Body of pancreas (tissue), 4 donors: Measurements from ENCODE around the gene SSRP1. TPM values are rescaled to one million over a fixed set of nuclear protein-coding genes. Genes with fewer than 3 reads are reported as not detected.
"Not testable (repeated sequence)": the region's sequence is repeated elsewhere in the genome, so short reads cannot be mapped to it uniquely, and the experiment has no call there.

Source experiments
- ATAC-seq: fragments of 150-250 bp; one replicate; pipeline ENCODE4 v1.9.1; 2016
- DNase-seq, 4 donors: peaks; one replicate each; pipeline ENCODE4 v3.0.0-alpha.2; 2019
- H3K27ac ChIP-seq, 4 donors: fragments of 200-600 bp; sonication (generic); 1 replicate in 3 of 4; 2 replicates in 1 of 4; pipeline versions ENCODE4 v1.5.1 to v1.6.1; 2016 to 2019; ENCODE audit warnings: mild to moderate bottlenecking in 1 of 4, mixed read lengths in 1 of 4, moderate library complexity in 1 of 4
- H3K27me3 ChIP-seq, 2 donors: fragments of 200-600 bp; sonication (generic); one replicate each; pipeline ENCODE4 v1.6.0; 2016; ENCODE audit warnings: mild to moderate bottlenecking in 1 of 2
- H3K36me3 ChIP-seq, 2 donors: fragments of 200-600 bp; sonication (generic); replicated peaks in 1 of 2; 2 replicates each; pipeline ENCODE4 v1.5.1; 2016; ENCODE audit warnings: low read depth in 2 of 2; ENCODE audit not compliant: insufficient read depth in 1 of 2
- H3K4me1 ChIP-seq: fragments of 200-600 bp; sonication (generic); one replicate; pipeline ENCODE4 v1.6.0; 2016
- H3K4me3 ChIP-seq, 2 donors: fragments of 200-600 bp; sonication (generic); 1 replicate in 1 of 2; 2 replicates in 1 of 2; pipeline ENCODE4 v1.5.1; 2016 to 2019
- H3K9me3 ChIP-seq, 3 donors: fragments of 200-600 bp; sonication (generic); 1 replicate in 2 of 3; 2 replicates in 1 of 3; pipeline ENCODE4 v1.5.1; 2016
- CTCF ChIP-seq, 7 experiments: fragments of 450-650 bp in 4 of 7; fragments of 200-600 bp in 3 of 7; sonication (generic) in 3 of 7; IDR thresholded peaks; one replicate each; pipeline ENCODE4 v1.5.1; 2016 to 2019; ENCODE audit warnings: antibody characterized with exemption in 7 of 7
- POLR2A ChIP-seq, 3 donors: fragments of 450-650 bp; IDR thresholded peaks; one replicate each; pipeline ENCODE4 v1.6.1; 2016; ENCODE audit warnings: antibody characterized with exemption in 3 of 3, mild to moderate bottlenecking in 2 of 3
- WGBS, 2 donors: methylation state at CpG; one replicate each; pipeline ENCODE4 v1.1.5; 2017; 5-methylcytosine and 5-hydroxymethylcytosine counted together
- intact Hi-C: fragments of 100-400 bp; cut with DNase I; formaldehyde crosslinking; loops from one replicate; pipeline ENCODE4 v1.15.1; 2023
- total RNA-seq, 2 donors: library from RNA; depleted of rRNA; stranded (reverse); fragments of >200 nt; gene quantifications; one replicate each; pipeline ENCODE4 v1.1.0, GENCODE V29; 2016

SSRP1 gene
- total RNA-seq, 2 donors from 2014 or later = 44.2 to 51.9 TPM

- Histone ChIP-seq H3K36me3 (no peaks in the 10 kb centered on the region), H3K4me3 (no peak overlapping the region), H3K4me1 (peaks cover 15% of the 10 kb centered on the region), H3K27me3 (no peaks in the 10 kb centered on the region), H3K27ac (peak overlapping the region in 1 of 4 donors; percentile 69), H3K9me3 (no peaks in the 10 kb centered on the region)
- DNase-seq (no peak), ATAC-seq (no peak)
- WGBS, 2 donors = 76 to 83% methylated on average over 9 of the region's 9 CpGs
- intact Hi-C loops = no loop called here
- no peak for TF ChIP-seq POLR2A (IDR thresholded peaks at IDR 0.05)
- TF ChIP-seq CTCF (IDR thresholded peaks at IDR 0.05) = no peak
Measured at GRCh38 chr11:57364851-57365660, 29.4 kb upstream of the SSRP1 start.

- no peaks in the 10 kb centered on the region for H3K36me3 ChIP-seq
- no peak for TF ChIP-seq POLR2A (IDR thresholded peaks at IDR 0.05)
- TF ChIP-seq CTCF (IDR thresholded peaks at IDR 0.05) = no peak
- no peak overlapping the region for H3K4me3 ChIP-seq
- H3K4me1 ChIP-seq = peaks cover 32% of the 10 kb centered on the region
- no peak for DNase-seq
- no peak for ATAC-seq
- intact Hi-C loops = no loop called here
- H3K27me3 ChIP-seq = no peaks in the 10 kb centered on the region
- H3K27ac ChIP-seq = peak overlapping the region; percentile 0 to 69 (median 30)
- WGBS, 2 donors = 50 to 64% methylated on average over 7 of the region's 7 CpGs
- H3K9me3 ChIP-seq = no peaks in the 10 kb centered on the region
Measured at GRCh38 chr11:57363131-57364080, 27.7 kb upstream of the SSRP1 start.

GRCh38 chr11:57361926-57362325 is 26.2 kb upstream of the SSRP1 start:
- intact Hi-C loops = no loop called here
- no peak for ATAC-seq
- no peaks in the 10 kb centered on the region for H3K36me3 ChIP-seq
- H3K27me3 ChIP-seq = no peaks in the 10 kb centered on the region
- peaks cover 43% of the 10 kb centered on the region for H3K4me1 ChIP-seq
- WGBS, 2 donors = 60 to 74% methylated on average over 3 of the region's 3 CpGs
- H3K27ac ChIP-seq = peak overlapping the region in 1 of 4 donors; percentile 81
- no peaks in the 10 kb centered on the region for H3K9me3 ChIP-seq
- no peak overlapping the region for H3K4me3 ChIP-seq
- no peak for DNase-seq
- TF ChIP-seq POLR2A (IDR thresholded peaks at IDR 0.05) = no peak
- no peak for TF ChIP-seq CTCF (IDR thresholded peaks at IDR 0.05)

- H3K4me1 ChIP-seq = peaks cover 46% of the 10 kb centered on the region
- H3K4me3 ChIP-seq, H3K9me3 ChIP-seq, ATAC-seq, H3K36me3 ChIP-seq, intact Hi-C loops, DNase-seq, H3K27me3 ChIP-seq: not testable (repeated sequence)
- peak overlapping the region in 1 of 4 donors; percentile 81 for H3K27ac ChIP-seq
Measured at GRCh38 chr11:57361420-57361819, 25.7 kb upstream of the SSRP1 start.

GRCh38 chr11:57360991-57361390 is 25.3 kb upstream of the SSRP1 start:
- ATAC-seq (no peak), DNase-seq (no peak)
- intact Hi-C loops = no loop called here
- TF ChIP-seq CTCF (IDR thresholded peaks at IDR 0.05) = no peak
- no peak for TF ChIP-seq POLR2A (IDR thresholded peaks at IDR 0.05)
- Histone ChIP-seq H3K4me1 (peaks cover 50% of the 10 kb centered on the region), H3K4me3 (no peak overlapping the region), H3K27ac (peak overlapping the region in 3 of 4 donors; percentile 66 to 81 (median 77)), H3K36me3 (no peaks in the 10 kb centered on the region), H3K9me3 (no peaks in the 10 kb centered on the region), H3K27me3 (no peaks in the 10 kb centered on the region)
- WGBS, 2 donors = 94 to 95% methylated on average over 8 of the region's 8 CpGs
